H9 (cell line): Measurements from ENCODE around the gene INCENP. TPM values are rescaled to one million over a fixed set of nuclear protein-coding genes. Genes with fewer than 3 reads are reported as not detected.

Experiments
- DNase-seq: peaks from one replicate; pipeline ENCODE4 v3.0.0-alpha.2; 2017
- H2AFZ ChIP-seq: one replicate; pipeline ENCODE4 v1.6.1; 2013; ENCODE audit warnings: mild to moderate bottlenecking, low read length, control low read depth, moderate library complexity
- H2AK5ac ChIP-seq: 2 replicates; pipeline ENCODE4 v1.6.1; 2013; ENCODE audit warnings: low read length, control low read depth, mixed read lengths; ENCODE audit not compliant: insufficient read length
- H2BK120ac ChIP-seq: one replicate; pipeline ENCODE4 v1.6.1; 2013; ENCODE audit warnings: low read depth, mild to moderate bottlenecking, low read length, control low read depth, inconsistent platforms; ENCODE audit not compliant: poor library complexity, severe bottlenecking
- H2BK12ac ChIP-seq: 2 replicates; pipeline ENCODE4 v1.6.1; 2013; ENCODE audit warnings: low read length, control low read depth, mixed read lengths, low read depth; ENCODE audit not compliant: insufficient read length
- H2BK15ac ChIP-seq: 2 replicates; pipeline ENCODE4 v1.6.1; 2013; ENCODE audit warnings: low read depth, low read length, control low read depth
- H2BK20ac ChIP-seq: one replicate; pipeline ENCODE4 v1.6.1; 2013; ENCODE audit warnings: low read depth, mild to moderate bottlenecking, low read length, control low read depth, inconsistent platforms; ENCODE audit not compliant: poor library complexity, severe bottlenecking
- H2BK5ac ChIP-seq: 2 replicates; pipeline ENCODE4 v1.6.1; 2013; ENCODE audit warnings: low read length, control low read depth, mixed read lengths; ENCODE audit not compliant: insufficient read length
- H3K14ac ChIP-seq: 2 replicates; pipeline ENCODE4 v1.6.1; 2013; ENCODE audit warnings: low read length, control low read depth; ENCODE audit not compliant: insufficient read depth
- H3K18ac ChIP-seq: 2 replicates; pipeline ENCODE4 v1.6.1; 2013; ENCODE audit warnings: low read depth, mild to moderate bottlenecking, mixed read lengths, low read length, control low read depth; ENCODE audit not compliant: insufficient read length
- H3K23ac ChIP-seq: 2 replicates; pipeline ENCODE4 v1.6.1; 2013; ENCODE audit warnings: low read length, control low read depth, mixed read lengths, low read depth; ENCODE audit not compliant: insufficient read length
- H3K23me2 ChIP-seq: 2 replicates; pipeline ENCODE4 v1.6.1; 2013; ENCODE audit warnings: low read depth, mild to moderate bottlenecking, mixed read lengths, low read length, control low read depth; ENCODE audit not compliant: insufficient read length, poor library complexity, severe bottlenecking
- H3K27ac ChIP-seq: 2 replicates; pipeline ENCODE4 v1.5.1; 2013; ENCODE audit warnings: low read length, control low read depth, mixed read lengths, low read depth; ENCODE audit not compliant: insufficient read length
- H3K27me3 ChIP-seq: 2 replicates; pipeline ENCODE4 v1.6.1; 2013; ENCODE audit warnings: low read length, control low read depth, inconsistent platforms; ENCODE audit not compliant: insufficient read depth
- H3K4ac ChIP-seq: 2 replicates; pipeline ENCODE4 v1.6.1; 2013; ENCODE audit warnings: low read depth, mild to moderate bottlenecking, control low read depth, inconsistent platforms, low read length, moderate library complexity
- H3K4me1 ChIP-seq: 2 replicates; pipeline ENCODE4 v1.6.1; 2013; ENCODE audit warnings: low read length, control low read depth, inconsistent platforms; ENCODE audit not compliant: insufficient read depth
- H3K4me2 ChIP-seq: 2 replicates; pipeline ENCODE4 v1.6.1; 2013; ENCODE audit warnings: low read length, control low read depth, mixed read lengths; ENCODE audit not compliant: insufficient read length, insufficient read depth
- H3K56ac ChIP-seq: 2 replicates; pipeline ENCODE4 v1.6.1; 2013; ENCODE audit warnings: low read depth, mild to moderate bottlenecking, mixed read lengths, low read length, control low read depth; ENCODE audit not compliant: insufficient read length
- H3K79me1 ChIP-seq: 2 replicates; pipeline ENCODE4 v1.6.1; 2013; ENCODE audit warnings: low read depth, mild to moderate bottlenecking, moderate library complexity, low read length, control low read depth, inconsistent platforms; ENCODE audit not compliant: insufficient read depth, poor library complexity, severe bottlenecking
- H3K79me2 ChIP-seq: 2 replicates; pipeline ENCODE4 v1.6.1; 2013; ENCODE audit warnings: low read length, control low read depth, inconsistent platforms; ENCODE audit not compliant: insufficient read depth
- H3K9ac ChIP-seq: 2 replicates; pipeline ENCODE4 v1.6.1; 2013; ENCODE audit warnings: low read length, control low read depth, mixed read lengths; ENCODE audit not compliant: insufficient read length; ENCODE audit errors: extremely low read depth
- H3K9me3 ChIP-seq: one replicate; pipeline ENCODE4 v1.6.1; 2013; ENCODE audit warnings: low read depth, low read length, inconsistent platforms; ENCODE audit not compliant: control insufficient read depth
- H3T11ph ChIP-seq: one replicate; pipeline ENCODE4 v1.6.1; 2013; ENCODE audit warnings: mild to moderate bottlenecking, low read length, control low read depth, inconsistent platforms
- H4K20me1 ChIP-seq: one replicate; pipeline ENCODE4 v1.6.1; 2013; ENCODE audit not compliant: control insufficient read depth, insufficient read length, insufficient read depth
- H4K5ac ChIP-seq: 2 replicates; pipeline ENCODE4 v1.6.1; 2013; ENCODE audit warnings: low read depth, mild to moderate bottlenecking, mixed read lengths, low read length, control low read depth; ENCODE audit not compliant: insufficient read length
- H4K8ac ChIP-seq: replicated peaks from 2 replicates; pipeline ENCODE4 v1.6.1; 2013; ENCODE audit warnings: low read length, control low read depth, mixed read lengths, low read depth; ENCODE audit not compliant: insufficient read length
- H4K91ac ChIP-seq: 2 replicates; pipeline ENCODE4 v1.6.1; 2013; ENCODE audit warnings: low read depth, mild to moderate bottlenecking, moderate library complexity, mixed read lengths, low read length, control low read depth; ENCODE audit not compliant: insufficient read length
- H3K27ac Mint-ChIP-seq, 3 experiments: 2 replicates in 2 of 3; 3 replicates in 1 of 3; pipeline ENCODE4 v1.8.0; 2020 to 2021; ENCODE audit warnings: mixed read lengths in 3 of 3, mild to moderate bottlenecking in 1 of 3, moderate library complexity in 1 of 3
- H3K27me3 Mint-ChIP-seq: 2 replicates; pipeline ENCODE4 v1.8.0; 2021; ENCODE audit warnings: low read depth, mild to moderate bottlenecking, moderate library complexity, mixed read lengths
- H3K36me3 Mint-ChIP-seq, 3 experiments: 2 replicates in 2 of 3; 3 replicates in 1 of 3; pipeline ENCODE4 v1.8.0; 2020 to 2021; ENCODE audit warnings: low read depth in 3 of 3, mixed read lengths in 3 of 3; ENCODE audit not compliant: insufficient read depth in 1 of 3
- H3K4me1 Mint-ChIP-seq, 2 experiments: 2 replicates each; pipeline ENCODE4 v1.8.0; 2020; ENCODE audit warnings: mixed read lengths in 2 of 2
- H3K4me3 Mint-ChIP-seq, 2 experiments: 2 replicates in 1 of 2; 3 replicates in 1 of 2; pipeline ENCODE4 v1.8.0; 2020 to 2021; ENCODE audit warnings: mild to moderate bottlenecking in 2 of 2, mixed read lengths in 2 of 2, moderate library complexity in 1 of 2
- H3K9me3 Mint-ChIP-seq, 2 experiments: 2 replicates in 1 of 2; 3 replicates in 1 of 2; pipeline ENCODE4 v1.8.0; 2020; ENCODE audit warnings: mild to moderate bottlenecking in 2 of 2, mixed read lengths in 2 of 2, moderate library complexity in 1 of 2
- CTCF ChIP-seq: fragments of 200-600 bp; sonication (generic); conservative IDR thresholded peaks from 3 replicates; pipeline ENCODE4 v1.8.0; 2021; ENCODE audit warnings: antibody characterized with exemption, mild to moderate bottlenecking
- WGBS: extraction: QIAGEN DNeasy Blood & Tissue Kit; methylation state at CpG from one replicate; pipeline ENCODE4 v1.1.7; 2013; ENCODE audit warnings: missing lambda C conversion rate, low lambda C conversion rate, mixed read lengths; ENCODE audit not compliant: insufficient read length; ENCODE audit errors: extremely low coverage; 5-methylcytosine and 5-hydroxymethylcytosine counted together
- total RNA-seq: library from RNA; stranded (reverse); gene quantifications from 2 replicates; pipeline ENCODE4 v1.2.1, GENCODE V29; 2021

INCENP gene
- total RNA-seq, 1 experiment from 2014 or later = 99.9 TPM

- Histone ChIP-seq H3K14ac (no peak overlapping the region), H3K23me2 (no peaks in the 10 kb centered on the region), H3K27me3 (no peaks in the 10 kb centered on the region), H3K4ac (no peak overlapping the region), H3K56ac (no peak overlapping the region), H2BK15ac (no peak overlapping the region), H2BK20ac (no peak overlapping the region), H3K23ac (no peak overlapping the region), H3K79me1 (no peaks in the 10 kb centered on the region), H4K20me1 (no peaks in the 10 kb centered on the region), H3K79me2 (no peaks in the 10 kb centered on the region), H3K27ac (no peak overlapping the region), H4K91ac (no peak overlapping the region), H3T11ph (no peak overlapping the region), H2BK5ac (no peak overlapping the region), H4K8ac (no peak overlapping the region), H3K9me3 (peaks cover 6% of the 10 kb centered on the region), H4K5ac (no peak overlapping the region), H2AK5ac (no peak overlapping the region), H2BK120ac (no peak overlapping the region), H3K4me1 (no peaks in the 10 kb centered on the region), H3K9ac (no peak overlapping the region), H2BK12ac (no peak overlapping the region), H3K4me2 (no peak overlapping the region), H3K18ac (no peak overlapping the region), H2AFZ (no peak overlapping the region)
- Mint-ChIP-seq H3K27me3 (no peaks in the 10 kb centered on the region; the same call in 1 of the 2 replicates), H3K27ac (no peak overlapping the region), H3K4me3 (no peak overlapping the region), H3K36me3 (peaks cover 4 to 17% (median 7%) of the 10 kb centered on the region in 3 experiments; a peak in 6 of 7 replicates), H3K4me1 (no peaks in the 10 kb centered on the region), H3K9me3 (peaks cover 48 to 53% of the 10 kb centered on the region in 2 experiments)
- WGBS = no CpG with 5 or more reads among the region's 1 CpG
- no peak for TF ChIP-seq CTCF
- no peak for DNase-seq
Observed at GRCh38 chr11:62087694-62088093, 36.1 kb upstream of the INCENP start.
